Activated CD4-positive, alpha-beta T cell treated with anti-CD3 and anti-CD28 coated beads for 36 hours (primary cell): Measurements from ENCODE around the gene TAF4B. TPM values are rescaled to one million over a fixed set of nuclear protein-coding genes. Genes with fewer than 3 reads are reported as not detected.
"Not testable (repeated sequence)": the region's sequence is repeated elsewhere in the genome, so short reads cannot be mapped to it uniquely, and the experiment has no call there.

Experiments
- ATAC-seq: fragments of 200-7000 bp; cut with Tn5 transposase; one replicate; pipeline ENCODE4 v1.10.0; 2021; ENCODE audit warnings: mild to moderate bottlenecking, moderate library complexity
- CTCF ChIA-PET: fragments of 350-600 bp; sonication (Branson Sonifier 250); formaldehyde crosslinking; loops from one replicate; lab custom pipeline; 2021; ENCODE audit warnings: antibody characterized with exemption; lab: Charles Lee
- POLR2A ChIA-PET: fragments of 350-600 bp; sonication (Branson Sonifier 250); formaldehyde crosslinking; loops from one replicate; lab custom pipeline; 2021; ENCODE audit warnings: antibody characterized with exemption, inconsistent platforms; lab: Charles Lee
- DNase-seq: peaks from one replicate; pipeline ENCODE4 v3.0.0-alpha.2; 2020
- H3K27ac Mint-ChIP-seq: one replicate; pipeline ENCODE4 v1.8.0; 2021; ENCODE audit warnings: mixed read lengths
- H3K27me3 Mint-ChIP-seq: one replicate; pipeline ENCODE4 v1.8.0; 2021; ENCODE audit warnings: mixed read lengths
- H3K36me3 Mint-ChIP-seq: one replicate; pipeline ENCODE4 v1.8.0; 2021; ENCODE audit warnings: low read depth, mixed read lengths
- H3K4me1 Mint-ChIP-seq: one replicate; pipeline ENCODE4 v1.8.0; 2021; ENCODE audit warnings: mixed read lengths
- H3K4me3 Mint-ChIP-seq: one replicate; pipeline ENCODE4 v1.8.0; 2021; ENCODE audit warnings: mild to moderate bottlenecking, moderate library complexity, mixed read lengths
- H3K9me3 Mint-ChIP-seq: one replicate; pipeline ENCODE4 v1.8.0; 2021; ENCODE audit warnings: low read depth, mixed read lengths
- intact Hi-C, 2 experiments: fragments of 100-400 bp; cut with DNase I in 1 of 2; cut with micrococcal nuclease in 1 of 2; formaldehyde crosslinking; loops; one replicate each; pipeline versions ENCODE4 v1.14.2 to v1.15.1; 2022 to 2024; cut with DNase I, micrococcal nuclease
- total RNA-seq, 2 experiments: library from RNA; stranded (reverse); gene quantifications; one replicate each; pipeline ENCODE4 v1.2.3, GENCODE V29; 2021

Gene TAF4B
- total RNA-seq, 2 experiments from 2014 or later, result 18.7 to 24.0 TPM

GRCh38 chr18:26237363-26237762, 11.1 kb downstream of the TAF4B start:
- ATAC-seq, DNase-seq, intact Hi-C loops, H3K27ac Mint-ChIP-seq, H3K9me3 Mint-ChIP-seq, H3K4me3 Mint-ChIP-seq, H3K27me3 Mint-ChIP-seq: not testable (repeated sequence)
- ChIA-PET POLR2A (interaction anchor here (0.9 kb wide), 1 partner anchor 11 kb away, joined by 3 read pairs; the partner anchor contains the start of gene TAF4B), CTCF (interaction anchor here (0.7 kb wide), 1 partner anchor 20 kb away, joined by 3 read pairs; no protein-coding TSS in a partner anchor)
- Mint-ChIP-seq H3K36me3 (peaks cover 15% of the 10 kb centered on the region), H3K4me1 (peaks cover 13% of the 10 kb centered on the region)

DNA sequence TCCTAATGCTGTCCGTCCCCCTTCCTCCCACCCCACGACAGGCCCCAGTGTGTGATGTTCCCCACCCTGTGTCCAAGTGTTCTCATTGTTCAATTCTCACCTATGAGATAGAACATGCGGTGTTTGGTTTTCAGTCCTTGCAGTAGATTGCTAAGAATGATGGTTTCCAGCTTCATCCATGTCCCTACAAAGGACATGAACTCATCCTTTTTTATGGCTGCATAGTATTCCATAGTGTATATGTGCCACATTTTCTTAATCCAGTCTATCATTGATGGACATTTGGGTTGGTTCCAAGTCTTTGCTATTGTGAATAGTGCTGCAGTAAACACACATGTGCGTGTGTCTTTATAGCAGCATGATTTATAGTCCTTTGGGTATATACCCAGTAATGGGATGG, 12.5 kb downstream of the TAF4B start:
- POLR2A ChIA-PET, result not testable (repeated sequence)
- H3K4me1 Mint-ChIP-seq, result peaks cover 12% of the 10 kb centered on the region

DNA sequence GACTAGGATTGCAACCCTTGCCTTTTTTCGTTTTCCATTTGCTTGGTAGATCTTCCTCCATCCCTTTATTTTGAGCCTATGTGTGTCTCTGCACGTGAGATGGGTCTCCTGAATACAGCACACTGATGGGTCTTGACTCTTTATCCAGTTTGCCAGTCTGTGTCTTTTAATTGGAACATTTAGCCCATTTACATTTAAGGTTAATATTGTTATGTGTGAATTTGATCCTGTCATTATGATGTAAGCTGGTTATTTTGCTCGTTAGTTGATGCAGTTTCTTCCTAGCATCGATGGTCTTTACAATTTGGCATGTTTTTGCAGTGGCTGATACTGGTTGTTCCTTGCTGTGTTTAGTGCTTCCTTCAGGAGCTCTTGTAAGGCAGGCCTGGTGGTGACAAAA, 16.1 kb downstream of the TAF4B start:
- H3K4me1 Mint-ChIP-seq, H3K4me3 Mint-ChIP-seq, POLR2A ChIA-PET, CTCF ChIA-PET, H3K27me3 Mint-ChIP-seq, H3K27ac Mint-ChIP-seq, DNase-seq, ATAC-seq, intact Hi-C loops: not testable (repeated sequence)
- peaks cover 17% of the 10 kb centered on the region for H3K9me3 Mint-ChIP-seq
- H3K36me3 Mint-ChIP-seq, result peaks cover 34% of the 10 kb centered on the region

More for the DNA sequence above, 12.5 kb downstream of the TAF4B start:
- DNase-seq, H3K27me3 Mint-ChIP-seq, CTCF ChIA-PET, H3K27ac Mint-ChIP-seq, intact Hi-C loops, H3K4me3 Mint-ChIP-seq, ATAC-seq: not testable (repeated sequence)
- Mint-ChIP-seq H3K36me3 (peaks cover 21% of the 10 kb centered on the region), H3K9me3 (peaks cover 12% of the 10 kb centered on the region)

DNA sequence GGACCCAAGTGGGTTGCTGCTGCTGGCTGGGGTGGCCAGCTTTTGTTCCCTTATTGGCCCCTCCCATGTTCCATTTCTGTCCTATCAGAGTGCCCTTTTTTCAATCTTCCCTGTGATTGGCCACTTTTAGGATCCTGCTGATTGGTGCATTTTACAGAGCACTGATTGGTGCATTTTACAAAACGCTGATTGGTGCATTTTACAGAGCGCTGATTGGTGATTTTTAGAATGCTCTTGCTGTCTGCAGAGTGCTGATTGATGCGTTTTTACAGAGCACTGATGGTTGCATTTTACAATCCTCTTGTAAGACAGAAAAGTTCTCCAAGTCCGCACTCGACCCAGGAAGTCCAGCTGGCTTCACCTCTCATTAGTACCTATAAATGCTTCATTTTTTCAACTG, 19.2 kb downstream of the TAF4B start:
- ATAC-seq, H3K4me3 Mint-ChIP-seq, H3K27ac Mint-ChIP-seq, H3K4me1 Mint-ChIP-seq, intact Hi-C loops, H3K27me3 Mint-ChIP-seq, CTCF ChIA-PET, DNase-seq: not testable (repeated sequence)
- H3K9me3 Mint-ChIP-seq, result peaks cover 15% of the 10 kb centered on the region
- peaks cover 32% of the 10 kb centered on the region for H3K36me3 Mint-ChIP-seq
- POLR2A ChIA-PET, result interaction anchor here (0.7 kb wide), 1 partner anchor 207 kb away, joined by 3 read pairs; no protein-coding TSS in a partner anchor

GRCh38 chr18:26252411-26252810, 26.2 kb downstream of the TAF4B start:
- CTCF ChIA-PET, result no interaction called here

GRCh38 chr18:26254808-26255207, 28.6 kb downstream of the TAF4B start:
- H3K9me3 Mint-ChIP-seq, H3K27me3 Mint-ChIP-seq, DNase-seq, CTCF ChIA-PET, H3K36me3 Mint-ChIP-seq, POLR2A ChIA-PET, H3K4me3 Mint-ChIP-seq, intact Hi-C loops, ATAC-seq, H3K27ac Mint-ChIP-seq: not testable (repeated sequence)
- peaks cover 32% of the 10 kb centered on the region for H3K4me1 Mint-ChIP-seq

More at GRCh38 chr18:26252411-26252810, 26.2 kb downstream of the TAF4B start:
- DNase-seq, result no peak
- Mint-ChIP-seq H3K36me3 (no peaks in the 10 kb centered on the region), H3K27ac (no peak overlapping the region), H3K4me1 (peaks cover 32% of the 10 kb centered on the region), H3K4me3 (no peak overlapping the region), H3K27me3 (no peaks in the 10 kb centered on the region), H3K9me3 (no peaks in the 10 kb centered on the region)
- intact Hi-C loops, result no loop called here
- POLR2A ChIA-PET, result no interaction called here
- ATAC-seq, result no peak

- CTCF ChIA-PET, result no interaction called here
- Mint-ChIP-seq H3K36me3 (peaks cover 6% of the 10 kb centered on the region), H3K4me3 (no peak overlapping the region), H3K4me1 (peaks cover 31% of the 10 kb centered on the region), H3K27me3 (no peaks in the 10 kb centered on the region), H3K9me3 (peaks cover 3% of the 10 kb centered on the region), H3K27ac (no peak overlapping the region)
- POLR2A ChIA-PET, result no interaction called here
- ATAC-seq (no peak), DNase-seq (no peak)
- intact Hi-C loops, result no loop called here
Measured at GRCh38 chr18:26255695-26256622, 29.7 kb downstream of the TAF4B start.

DNA sequence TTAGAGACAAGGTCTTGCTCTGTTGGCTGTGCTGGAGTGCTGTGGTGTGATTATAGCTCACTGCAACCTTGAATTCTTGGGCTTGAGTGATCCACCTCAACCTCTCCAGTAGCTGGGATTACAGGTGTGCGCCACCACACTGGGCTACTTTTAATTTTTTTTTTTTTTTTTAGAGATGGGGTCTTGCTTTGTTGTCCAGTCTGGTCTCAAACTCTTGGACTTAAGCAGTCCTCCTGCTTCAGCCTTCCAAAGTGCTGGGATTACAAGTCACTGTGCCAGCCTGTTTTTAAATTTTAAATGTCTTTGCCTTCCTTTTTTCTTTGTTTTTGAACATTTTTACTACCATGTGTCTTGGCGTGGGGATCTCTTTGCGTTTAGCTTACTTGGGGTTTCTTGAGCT, 32.5 kb downstream of the TAF4B start:
- Mint-ChIP-seq H3K27ac (no peak overlapping the region), H3K36me3 (peaks cover 10% of the 10 kb centered on the region), H3K4me1 (peaks cover 25% of the 10 kb centered on the region), H3K4me3 (no peak overlapping the region), H3K9me3 (peaks cover 3% of the 10 kb centered on the region), H3K27me3 (no peaks in the 10 kb centered on the region)
- CTCF ChIA-PET, result interaction anchor here (0.7 to 1.4 kb wide), 2 partner anchors 9 to 34 kb away, joined by 3 read pairs; no protein-coding TSS in a partner anchor
- intact Hi-C loops, result no loop called here
- POLR2A ChIA-PET, result no interaction called here
- ATAC-seq (no peak), DNase-seq (no peak)

DNA sequence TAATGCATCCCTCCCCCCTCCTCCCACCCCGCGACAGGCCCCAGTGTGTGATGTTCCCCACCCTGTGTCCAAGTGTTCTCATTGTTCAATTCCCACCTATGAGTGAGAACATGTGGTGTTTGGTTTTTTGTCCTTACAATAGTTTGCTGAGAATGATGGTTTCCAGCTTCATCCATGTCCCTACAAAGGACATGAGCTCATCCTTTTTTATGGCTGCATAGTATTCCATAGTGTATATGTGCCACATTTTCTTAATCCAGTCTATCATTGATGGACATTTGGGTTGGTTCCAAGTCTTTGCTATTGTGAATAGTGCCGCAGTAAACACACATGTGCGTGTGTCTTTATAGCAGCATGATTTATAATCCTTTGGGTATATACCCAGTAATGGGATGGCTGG, 33.2 kb downstream of the TAF4B start:
- POLR2A ChIA-PET, H3K9me3 Mint-ChIP-seq, DNase-seq, H3K36me3 Mint-ChIP-seq, ATAC-seq, intact Hi-C loops, H3K27ac Mint-ChIP-seq, CTCF ChIA-PET, H3K27me3 Mint-ChIP-seq, H3K4me3 Mint-ChIP-seq: not testable (repeated sequence)
- H3K4me1 Mint-ChIP-seq, result peaks cover 21% of the 10 kb centered on the region

- Mint-ChIP-seq H3K9me3 (peaks cover 3% of the 10 kb centered on the region), H3K4me1 (peaks cover 2% of the 10 kb centered on the region), H3K36me3 (peaks cover 13% of the 10 kb centered on the region), H3K4me3 (no peak overlapping the region), H3K27ac (no peak overlapping the region), H3K27me3 (no peaks in the 10 kb centered on the region)
- DNase-seq (no peak), ATAC-seq (no peak)
- ChIA-PET POLR2A (interaction anchor here (0.7 kb wide), 1 partner anchor 40 kb away, joined by 4 read pairs; no protein-coding TSS in a partner anchor), CTCF (interaction anchor here (0.6 kb wide), 1 partner anchor 68 kb away, joined by 3 read pairs; no protein-coding TSS in a partner anchor)
- intact Hi-C loops, result no loop called here
Measured at GRCh38 chr18:26262156-26262555, 35.9 kb downstream of the TAF4B start.

DNA sequence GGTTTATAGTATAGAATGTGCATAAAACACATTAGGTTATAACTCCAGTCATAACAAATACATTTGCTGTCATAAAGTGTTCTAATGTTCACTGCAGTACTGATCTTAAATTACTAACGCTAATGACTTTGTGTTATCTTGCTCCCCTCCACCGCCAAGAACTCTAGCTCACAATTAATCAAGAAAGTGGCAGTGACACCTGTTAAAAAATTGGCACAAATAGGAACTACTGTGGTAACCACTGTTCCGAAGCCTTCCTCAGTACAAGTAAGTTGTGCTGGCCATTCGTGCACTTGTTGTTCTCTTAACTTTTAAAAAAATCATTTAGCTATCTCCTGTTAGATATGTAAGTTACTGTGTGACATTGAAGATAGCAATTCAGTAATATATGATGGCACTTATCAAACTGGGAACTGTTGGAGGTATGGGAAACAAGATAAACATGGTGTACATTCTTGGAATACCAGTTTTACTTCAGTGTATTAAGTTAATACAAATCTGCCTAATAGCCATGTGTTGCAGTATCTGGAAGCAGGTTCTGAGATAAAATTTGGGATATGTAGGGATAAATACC, 41.2 kb downstream of the TAF4B start:
- intact Hi-C loops, result no loop called here
- no peak for ATAC-seq
- no peak overlapping the region for H3K27ac Mint-ChIP-seq
- POLR2A ChIA-PET, result no interaction called here
- no peaks in the 10 kb centered on the region for H3K27me3 Mint-ChIP-seq
- DNase-seq, result no peak
- no peaks in the 10 kb centered on the region for H3K4me1 Mint-ChIP-seq
- no peak overlapping the region for H3K4me3 Mint-ChIP-seq
- CTCF ChIA-PET, result no interaction called here
- peaks cover 32% of the 10 kb centered on the region for H3K36me3 Mint-ChIP-seq
- H3K9me3 Mint-ChIP-seq, result no peaks in the 10 kb centered on the region
